NCI-H1105 (cell line): ENCODE measurements around the gene STK32B.
"Not testable (repeated sequence)": the region's sequence is repeated elsewhere in the genome, so short reads cannot be mapped to it uniquely, and the experiment has no call there.

Source experiments
- DNase-seq: peaks from one replicate; lab custom pipeline; 2025; lab: John Stamatoyannopoulos, UW

The STK32B gene

DNA sequence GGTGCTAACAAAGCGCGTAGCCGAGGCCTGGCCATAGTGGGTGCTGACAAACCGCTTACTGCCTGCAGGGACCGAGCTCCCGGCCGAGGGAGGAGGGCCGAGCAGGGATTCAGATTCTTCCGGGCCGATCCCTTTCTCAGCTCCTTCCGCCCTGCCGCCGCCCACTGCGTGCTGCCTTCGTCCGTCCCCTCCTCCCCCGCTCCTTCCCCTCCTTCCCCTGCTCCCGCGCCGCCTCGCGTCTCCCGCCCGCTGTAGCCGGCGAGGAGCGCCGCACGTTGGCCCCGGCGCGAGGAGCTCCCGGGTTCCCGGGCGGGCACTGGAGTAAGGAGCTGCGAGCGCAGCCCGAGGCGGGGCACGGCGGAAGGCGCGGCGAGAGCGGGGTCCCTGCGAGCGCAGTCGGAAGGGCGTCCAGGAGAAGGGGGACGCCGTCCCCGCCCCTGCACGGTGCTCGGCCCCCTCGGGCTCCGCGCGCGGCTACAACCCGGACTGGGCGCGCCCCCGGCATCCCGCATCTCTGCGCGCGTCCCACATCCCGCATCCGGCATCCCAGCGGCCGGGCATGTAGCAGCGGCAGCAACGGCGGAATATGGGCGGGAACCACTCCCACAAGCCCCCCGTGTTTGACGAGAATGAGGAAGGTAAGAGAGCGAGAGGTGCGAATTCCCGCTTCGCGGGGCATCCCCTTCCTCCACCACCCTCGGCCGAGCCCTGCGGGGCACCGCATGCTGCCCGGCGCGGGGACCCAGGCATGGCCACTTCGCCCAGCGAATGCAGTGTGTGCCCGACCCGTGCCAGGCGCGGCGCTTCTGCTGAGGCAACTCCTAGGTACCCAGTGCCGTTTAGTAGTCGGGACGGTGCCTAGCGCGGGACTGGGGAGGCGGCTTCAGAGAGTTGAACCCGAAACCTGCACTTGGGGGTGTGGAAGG is at the start of gene STK32B:
Gene STK32B, plus strand, starts transcription at position 203 of the 926 bp plus-strand sequence.
- no peak for DNase-seq

DNA sequence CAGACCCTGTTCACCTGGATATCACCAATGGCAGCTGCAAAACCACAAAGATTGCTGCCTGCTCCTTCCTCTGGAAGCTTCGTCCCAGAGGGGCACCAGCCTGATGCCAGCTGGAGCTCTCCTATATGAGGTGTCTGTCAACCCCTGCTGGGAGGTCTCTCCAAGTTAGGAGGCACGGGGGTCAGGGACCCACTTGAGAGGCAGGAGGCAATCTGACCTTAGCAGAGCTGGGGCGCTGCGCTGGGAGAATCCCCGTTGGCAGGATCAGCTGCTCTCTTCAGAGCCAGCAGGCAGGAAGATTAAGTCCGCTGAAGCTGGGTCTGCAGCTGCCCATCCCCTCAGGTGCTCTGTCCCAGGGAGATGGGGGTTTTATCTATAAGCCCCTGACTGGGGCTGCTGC is 49.6 kb upstream of the STK32B start:
- DNase-seq: not testable (repeated sequence)

DNA sequence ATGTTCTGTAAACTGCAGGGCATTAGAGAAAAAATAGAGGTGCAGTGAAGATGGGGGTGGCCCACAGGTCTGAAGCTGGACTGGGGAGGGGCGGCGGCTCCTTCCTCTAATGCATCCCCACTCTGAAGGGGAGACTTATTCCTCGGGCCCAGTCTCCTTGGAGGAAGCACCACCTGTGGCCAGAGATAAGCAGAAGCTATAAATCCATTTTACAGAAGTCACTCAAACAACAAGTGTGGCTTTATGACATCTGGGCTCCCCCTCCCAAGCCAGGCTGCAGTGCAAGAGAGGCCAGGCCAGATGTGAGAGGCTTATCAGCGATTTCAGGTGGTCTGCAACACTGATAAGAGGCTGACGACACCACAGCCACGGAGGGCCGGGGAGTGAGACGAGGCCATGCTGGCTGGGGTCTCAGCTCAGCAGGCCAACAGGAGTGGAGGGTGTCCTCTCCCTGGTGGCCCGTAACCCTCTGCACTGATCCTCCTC is 47.9 kb upstream of the STK32B start:
- no peak for DNase-seq

DNA sequence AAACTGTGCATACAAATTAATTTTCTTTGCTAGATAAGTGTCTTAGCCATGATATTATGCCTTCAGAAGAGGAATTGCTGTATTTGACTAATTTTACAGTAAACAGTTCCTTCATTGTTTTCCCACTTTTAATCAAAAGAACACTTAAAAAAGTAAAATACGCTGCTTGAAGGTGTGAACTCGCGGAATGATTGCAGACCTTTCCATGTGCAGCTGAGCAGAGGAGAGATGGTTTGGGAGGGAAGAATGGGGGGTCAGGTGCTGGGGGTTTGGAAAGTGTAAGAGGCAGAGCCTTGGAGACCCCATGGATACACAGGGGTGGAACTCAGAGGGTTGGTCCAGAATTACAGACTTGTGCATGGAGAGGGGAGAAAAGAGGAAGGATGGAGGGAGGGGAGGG is 47.4 kb upstream of the STK32B start:
- no peak for DNase-seq

DNA sequence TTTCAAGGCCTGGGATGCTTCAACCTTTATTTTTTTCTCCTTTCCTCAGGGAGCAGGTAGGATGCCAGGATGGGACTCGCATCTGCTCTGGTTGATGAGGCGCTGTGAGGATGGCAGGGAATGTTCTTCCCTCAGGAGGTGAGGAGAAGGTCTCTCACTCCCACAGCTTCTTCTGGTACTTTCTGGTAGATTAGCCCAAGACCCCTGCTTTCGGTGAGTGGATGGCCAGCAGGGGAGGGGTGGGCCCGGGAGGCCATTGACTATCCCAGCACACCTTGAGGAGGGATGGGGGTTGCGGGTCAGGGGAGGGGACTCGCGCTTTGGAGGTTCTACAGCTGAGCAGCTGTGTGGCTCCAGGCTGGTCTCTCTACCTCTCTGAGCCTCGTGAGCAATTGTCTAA is 46.8 kb upstream of the STK32B start:
- no peak for DNase-seq

DNA sequence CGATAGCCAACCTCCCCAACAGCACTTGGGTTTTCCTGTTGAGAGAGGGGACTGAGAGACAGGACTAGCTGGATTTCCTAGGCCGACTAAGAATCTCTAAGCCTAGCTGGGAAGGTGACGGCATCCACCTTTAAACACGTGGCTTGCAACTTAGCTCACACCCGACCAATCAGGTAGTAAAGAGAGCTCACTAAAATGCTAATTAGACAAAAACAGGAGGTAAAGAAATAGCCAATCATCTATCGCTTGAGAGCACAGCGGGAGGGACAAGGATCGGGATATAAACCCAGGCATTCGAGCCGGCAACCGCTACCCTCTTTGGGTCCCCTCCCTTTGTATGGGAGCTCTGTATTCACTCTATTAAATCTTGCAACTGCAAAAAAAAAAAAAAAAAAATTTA is 44.3 kb upstream of the STK32B start:
- DNase-seq: not testable (repeated sequence)

DNA sequence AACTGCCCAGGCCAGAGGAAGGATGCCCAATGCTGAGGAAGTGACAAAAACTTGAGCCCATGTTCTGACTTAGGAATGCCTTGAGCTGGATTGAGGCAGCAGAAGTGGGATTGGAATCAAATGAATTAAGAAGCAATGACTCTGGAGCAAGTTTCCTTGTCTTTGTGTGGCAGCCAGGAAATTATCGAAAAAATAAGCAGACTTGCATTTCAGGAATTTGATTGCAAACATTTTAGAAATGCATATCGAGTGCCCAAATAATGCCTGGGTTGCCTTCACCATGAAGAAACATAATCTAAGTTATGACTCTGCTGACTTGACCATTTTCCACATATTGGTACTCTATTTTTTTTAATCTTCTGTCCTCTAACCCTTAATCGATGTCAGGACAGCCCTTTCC is 41.5 kb upstream of the STK32B start:
- DNase-seq: no peak

DNA sequence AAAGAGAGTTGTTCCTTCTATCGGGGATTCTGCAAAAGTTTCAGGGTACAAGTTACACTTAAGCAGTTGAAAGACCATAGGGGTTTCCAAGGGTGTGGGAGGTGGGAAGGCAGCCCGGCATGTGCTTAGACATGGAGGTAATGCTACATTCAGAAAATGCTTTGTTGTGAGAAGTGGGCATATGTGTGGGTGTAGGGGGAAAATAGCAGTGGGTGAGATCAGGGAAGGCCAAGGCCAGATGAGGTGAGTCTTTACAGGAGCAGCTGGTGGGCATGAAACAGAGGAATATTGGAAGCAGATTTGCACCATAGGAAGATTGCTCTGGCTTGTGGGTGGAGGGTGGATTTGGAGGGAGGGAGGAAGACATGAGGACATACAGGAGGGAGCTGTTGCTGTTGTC is 40.3 kb upstream of the STK32B start:
- DNase-seq: no peak

DNA sequence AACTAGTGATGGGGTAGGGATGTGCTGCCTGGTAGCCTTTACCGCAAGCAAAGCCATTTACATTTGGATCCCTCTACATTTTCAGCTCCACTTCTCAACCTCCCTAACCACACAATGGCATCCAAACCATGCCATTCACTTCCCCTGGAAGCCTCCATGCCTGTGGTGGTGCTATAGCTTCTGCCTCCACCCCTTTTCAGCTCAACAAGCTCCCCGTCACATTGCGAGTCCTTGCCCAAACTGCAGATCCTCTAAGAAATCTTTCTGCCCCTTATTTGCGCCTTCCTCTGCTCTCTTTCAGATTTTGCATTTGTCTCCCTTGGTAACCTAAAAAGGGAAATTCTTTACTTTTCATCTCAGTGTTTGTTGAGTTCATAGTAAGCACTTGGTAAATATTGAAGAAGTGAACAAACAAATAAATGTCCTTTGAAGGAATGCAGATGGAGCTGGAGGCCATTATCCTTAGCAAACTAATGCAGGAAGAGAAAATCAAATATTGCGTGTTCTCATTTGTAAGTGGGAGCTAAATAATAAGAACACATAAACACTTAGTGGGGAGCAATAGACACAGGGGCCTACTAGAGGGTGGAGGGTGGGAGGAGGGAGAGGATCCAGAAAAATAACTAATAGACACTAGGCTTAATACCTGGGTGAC is 38.9 kb upstream of the STK32B start:
- no peak for DNase-seq

DNA sequence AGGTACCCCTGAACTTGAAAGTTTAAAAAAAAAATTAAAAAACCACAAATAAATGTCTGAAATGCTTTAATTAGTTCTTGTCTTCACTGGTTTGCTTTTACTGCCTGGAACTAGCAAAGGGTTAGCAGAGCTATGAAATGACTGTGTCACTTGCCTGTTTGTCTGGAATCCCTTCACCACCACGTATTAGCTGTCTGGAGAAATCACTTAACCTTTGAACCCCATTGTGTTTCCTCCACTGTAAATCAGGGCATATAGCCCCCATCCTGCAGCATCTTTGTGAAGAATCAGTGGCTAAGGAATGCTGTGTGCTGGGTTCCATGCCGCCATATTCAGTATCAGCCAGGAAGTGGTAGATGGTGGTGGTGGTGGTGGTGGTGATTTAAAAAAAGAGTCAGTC is 38.3 kb upstream of the STK32B start:
- no peak for DNase-seq

DNA sequence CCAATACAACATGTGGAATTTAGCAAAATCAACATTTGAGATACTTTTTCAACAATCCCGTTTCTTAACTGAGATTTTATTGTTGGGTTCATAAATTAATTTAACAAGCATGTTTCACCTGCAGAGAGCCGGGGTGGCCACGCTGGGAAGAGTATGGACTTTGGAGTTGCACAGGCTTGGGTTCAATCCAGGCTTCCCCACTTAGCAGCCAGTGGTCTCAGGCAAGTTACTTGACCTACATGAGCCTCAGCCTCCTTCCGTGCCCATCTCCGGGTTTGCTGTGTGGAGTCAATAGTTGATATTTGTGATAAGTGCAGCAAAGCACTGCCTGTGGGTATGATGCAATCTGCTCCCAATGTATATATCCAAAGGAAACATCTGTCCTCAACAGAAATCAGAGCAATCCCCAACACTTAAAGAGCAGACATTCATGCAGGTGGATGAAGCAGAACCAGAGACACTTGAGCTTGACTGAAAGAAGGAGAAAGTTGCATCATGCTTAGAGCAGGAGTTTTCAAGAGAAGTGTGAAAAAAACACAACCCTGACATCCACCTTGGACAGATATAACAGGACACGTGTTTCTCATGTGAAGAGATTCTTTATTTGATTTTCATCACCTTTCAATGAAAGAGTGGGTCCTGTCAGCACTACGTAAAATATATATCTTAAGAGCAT is 37.1 kb upstream of the STK32B start:
- no peak for DNase-seq

DNA sequence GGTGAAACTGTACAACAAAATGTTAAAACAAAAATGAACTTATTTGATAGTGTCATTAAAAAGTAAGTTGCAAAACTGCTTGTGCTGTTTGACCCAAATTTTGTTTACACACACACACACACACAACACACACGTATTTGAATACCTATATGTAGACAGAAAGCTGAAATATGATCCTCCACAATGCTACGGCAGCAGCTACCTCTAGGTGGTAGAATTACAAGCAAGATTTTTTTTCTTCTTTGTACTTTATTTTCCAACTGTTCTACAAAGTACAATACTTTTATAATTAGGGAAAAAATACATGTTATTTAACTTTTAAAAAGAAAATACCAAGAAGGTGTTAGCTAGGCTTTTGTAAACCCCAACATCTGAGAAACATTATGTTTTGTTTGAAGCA is 33.2 kb upstream of the STK32B start:
- DNase-seq: no peak

DNA sequence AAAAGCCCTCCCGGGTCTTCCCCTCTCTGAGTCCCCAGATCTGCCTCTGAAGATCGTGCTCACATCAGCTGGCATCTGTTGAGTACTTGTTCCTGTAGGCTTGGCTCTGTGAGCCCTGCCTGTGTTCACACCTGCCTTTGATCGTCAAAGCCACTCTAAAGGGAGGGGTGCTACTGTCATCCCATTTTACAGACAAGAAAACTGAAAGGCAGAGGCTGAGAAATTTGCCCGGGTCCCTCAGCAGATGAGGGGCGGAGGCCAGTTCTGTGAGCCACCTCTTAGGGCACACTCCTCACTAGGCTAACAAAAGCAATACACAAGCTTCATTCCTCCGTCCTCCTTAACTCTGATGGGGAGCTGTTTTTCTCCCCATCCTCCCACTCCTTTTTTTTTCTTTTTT is 32.7 kb upstream of the STK32B start:
- DNase-seq: no peak

DNA sequence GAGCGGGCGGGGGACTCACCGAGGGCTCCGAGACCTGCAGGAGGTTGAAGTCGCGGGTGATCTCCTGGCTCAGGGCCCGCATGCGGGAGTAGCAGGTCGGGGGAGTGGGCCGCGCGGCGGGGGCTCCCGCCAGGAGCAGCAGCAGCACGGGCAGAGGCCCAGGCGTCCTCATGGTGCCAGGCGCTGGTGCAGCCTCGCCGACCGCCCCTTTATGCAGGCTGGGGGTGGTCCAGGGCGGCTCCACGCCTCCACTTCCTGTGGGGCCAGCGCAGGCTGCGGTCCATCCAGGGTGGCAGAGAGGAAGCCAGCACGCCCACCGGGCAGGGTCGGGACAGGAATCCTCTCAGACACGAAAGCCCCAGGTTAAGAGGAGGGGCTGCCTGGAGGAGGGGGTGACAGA is 32.0 kb upstream of the STK32B start, which contains the start of gene CYTL1:
Gene CYTL1, minus strand, starts transcription at position 185 of the 400 bp plus-strand sequence. Its CDS starts 13 bp downstream, at position 172.
- DNase-seq: no peak

DNA sequence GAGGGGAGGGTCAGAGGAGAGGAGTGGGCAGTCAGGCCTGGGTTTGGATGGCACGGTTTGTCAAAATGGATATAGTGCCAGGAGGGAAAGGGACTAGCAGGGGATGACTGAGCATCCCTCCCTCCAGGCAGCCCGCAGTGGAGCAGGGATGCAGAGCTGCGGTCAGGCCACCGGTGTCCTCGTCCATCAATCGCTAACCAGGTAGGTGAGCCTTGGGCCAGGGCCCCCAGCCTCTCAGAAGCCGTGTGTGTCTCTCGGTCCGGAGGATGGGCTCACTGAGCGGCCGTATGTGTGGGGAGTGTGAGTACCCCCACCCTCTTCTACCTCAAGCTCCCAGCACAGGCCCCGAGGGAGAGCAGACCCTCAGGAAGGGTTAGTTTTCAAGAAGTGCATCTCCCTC is 31.5 kb upstream of the STK32B start:
- no peak for DNase-seq

DNA sequence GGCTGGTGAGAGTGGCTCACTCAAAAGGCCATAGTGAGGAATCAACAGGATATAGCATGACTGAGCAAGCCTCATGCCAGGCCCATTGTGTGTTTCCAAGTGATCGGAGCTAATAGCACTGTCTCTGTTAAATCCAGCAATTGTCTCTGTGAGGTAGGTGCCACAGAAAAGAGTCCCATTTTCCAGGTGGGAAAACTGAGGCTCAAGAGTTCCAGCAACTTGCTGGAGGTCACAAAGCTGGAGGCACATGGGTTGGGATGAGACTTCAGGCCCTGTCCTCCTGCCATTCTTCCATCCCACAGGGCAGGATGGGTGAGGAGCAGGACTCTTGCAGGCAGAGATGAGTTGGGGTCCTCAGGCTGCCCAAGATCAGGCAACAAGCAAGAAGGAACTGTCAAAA is 30.9 kb upstream of the STK32B start:
- DNase-seq: no peak

DNA sequence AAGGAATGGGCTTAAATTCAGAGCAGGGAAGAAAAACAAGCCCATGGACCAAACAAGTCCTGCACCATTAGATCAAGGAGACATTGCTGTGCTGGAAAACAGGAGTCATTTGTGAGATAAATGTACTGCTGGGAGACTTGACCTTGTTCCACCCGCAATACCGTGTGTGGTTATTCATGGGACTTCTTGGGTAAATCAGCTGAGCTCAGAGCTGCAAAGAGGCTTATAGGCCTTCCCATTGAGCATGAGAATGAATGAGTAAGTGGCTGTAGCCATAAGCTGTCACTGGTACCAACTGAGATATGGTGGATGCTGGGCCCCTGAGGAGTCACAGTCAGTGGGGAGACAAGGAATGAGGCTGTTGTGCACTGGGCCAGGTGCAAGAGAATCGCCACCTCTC is 29.7 kb upstream of the STK32B start:
- DNase-seq: no peak

DNA sequence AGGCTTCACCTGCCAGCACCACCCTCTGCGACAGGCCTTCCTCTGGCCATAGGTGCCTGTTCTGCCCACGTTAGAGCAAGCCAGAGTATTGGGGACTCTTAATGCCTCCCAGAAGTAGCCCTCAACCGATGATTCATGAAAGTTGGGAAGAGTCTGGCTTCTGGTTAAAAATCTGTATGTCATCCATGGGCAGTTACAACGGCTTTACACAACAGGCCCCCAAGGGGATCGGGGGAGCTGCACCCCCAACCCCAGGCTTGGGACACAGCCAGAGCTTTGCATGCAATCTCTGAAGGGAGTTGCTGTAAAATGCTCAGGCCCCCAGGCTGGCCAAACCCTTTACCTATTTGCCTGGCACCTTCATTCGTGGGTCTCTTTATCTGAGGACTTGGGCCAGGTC is 26.6 kb upstream of the STK32B start:
- no peak for DNase-seq

DNA sequence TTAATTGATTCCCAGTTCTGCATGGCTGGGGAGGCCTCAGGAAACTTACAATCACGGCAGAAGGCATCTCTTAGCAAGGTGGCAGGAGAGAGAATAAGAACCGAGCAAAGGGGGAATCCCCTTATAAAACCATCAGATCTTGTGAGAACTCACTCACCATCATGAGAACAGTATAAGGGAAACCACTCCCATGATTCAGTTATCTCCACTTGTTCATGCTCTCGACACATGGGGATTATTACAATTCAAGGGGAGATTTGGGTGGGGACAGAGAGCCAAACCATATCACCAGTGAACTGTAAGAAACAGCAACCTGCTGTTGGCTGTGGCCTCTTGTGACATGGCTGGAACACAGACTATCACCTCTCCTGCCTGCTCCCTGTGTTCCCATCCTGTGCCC is 24.9 kb upstream of the STK32B start:
- no peak for DNase-seq

DNA sequence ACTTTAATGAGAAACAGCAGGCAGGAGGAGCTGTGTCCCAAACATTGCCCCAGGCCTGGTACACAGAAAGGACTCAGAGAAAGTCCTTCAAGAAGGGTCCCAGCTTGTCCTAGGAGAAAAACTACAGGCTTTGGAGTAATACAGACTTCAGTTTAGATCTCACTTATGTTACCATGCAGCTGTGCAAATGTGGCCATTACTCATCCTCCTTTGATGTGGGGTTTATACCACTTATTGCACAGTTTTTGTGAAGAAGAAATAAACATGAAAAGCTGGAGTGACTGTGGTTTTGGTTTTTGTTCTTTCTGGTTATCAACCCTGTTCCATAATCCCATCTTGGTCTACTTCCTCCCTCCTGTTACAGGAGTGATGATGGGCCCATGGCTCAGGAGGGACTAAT is 23.9 kb upstream of the STK32B start:
- no peak for DNase-seq

DNA sequence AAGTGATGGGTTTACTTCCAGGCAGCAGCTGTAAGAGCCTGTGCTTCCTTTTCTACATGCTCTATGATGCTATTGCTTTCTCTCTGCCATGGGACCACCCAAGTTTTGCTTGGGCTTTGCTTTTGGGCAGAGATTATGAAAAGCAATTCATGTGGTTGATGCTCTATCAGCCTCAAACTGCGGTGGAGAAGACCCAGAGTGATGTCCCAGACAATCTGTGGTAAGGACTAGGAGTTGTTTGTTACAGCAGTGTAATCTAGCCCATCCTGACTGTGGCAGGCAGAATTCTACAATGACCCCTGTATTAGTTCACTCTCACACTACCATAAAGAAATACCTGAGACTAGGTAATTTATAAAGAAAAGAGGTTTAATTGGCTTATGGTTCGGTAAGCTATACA is 22.8 kb upstream of the STK32B start:
- no peak for DNase-seq

DNA sequence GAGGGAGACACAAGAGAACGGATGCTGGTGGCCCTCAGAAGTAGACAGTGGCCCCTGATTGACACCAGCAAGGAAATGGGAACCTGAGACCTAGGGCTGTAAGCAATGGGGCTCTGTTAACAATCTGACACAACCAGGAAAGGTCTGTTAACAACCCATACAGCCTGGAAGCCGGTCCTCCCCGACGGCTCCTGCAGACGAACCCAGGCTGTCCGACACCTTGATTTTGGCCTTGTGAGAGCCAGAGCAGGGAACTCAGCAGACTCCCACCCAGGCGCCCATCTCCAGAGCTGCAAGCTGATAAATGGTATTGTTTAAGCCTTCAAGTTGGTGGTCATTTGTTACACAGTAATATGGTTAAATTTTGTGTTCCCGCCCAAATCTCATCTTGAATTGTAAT is 21.8 kb upstream of the STK32B start:
- no peak for DNase-seq

DNA sequence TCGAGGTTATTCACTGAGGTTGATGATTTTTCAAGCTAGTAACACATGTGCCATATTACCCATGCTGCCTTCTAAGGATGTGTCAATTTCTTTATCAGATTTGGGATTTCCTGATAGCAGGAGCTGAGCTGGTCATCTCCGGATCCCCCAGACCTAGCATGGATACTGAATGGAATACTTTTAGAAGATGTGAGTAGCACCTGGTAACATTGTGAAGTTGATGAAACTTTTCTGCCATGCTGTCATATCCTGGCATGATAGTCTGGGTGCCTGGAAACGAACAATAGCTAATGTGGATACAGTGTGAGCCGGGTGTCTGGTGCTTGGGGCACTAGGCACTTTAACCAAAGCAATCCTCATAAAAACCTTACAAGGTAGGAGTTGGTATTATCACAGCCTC is 21.1 kb upstream of the STK32B start:
- no peak for DNase-seq
